HepG2 (cell line): Measurements from ENCODE around the gene HHATL. TPM values are rescaled to one million over a fixed set of nuclear protein-coding genes. Genes with fewer than 3 reads are reported as not detected.
A peak's percentile ranks its signal among the peaks of the same experiment; 100 is the strongest.

Experiments
- CBFB ChIP-seq: sonication (generic); formaldehyde crosslinking; IDR thresholded peaks from 2 replicates; pipeline ENCODE4 v1.4.0; 2020; ENCODE audit warnings: missing genetic modification reagents
- CHCHD3 ChIP-seq: sonication (generic); formaldehyde crosslinking; IDR thresholded peaks from 2 replicates; pipeline ENCODE4 v1.8.0; 2022; ENCODE audit warnings: mild to moderate bottlenecking, missing genetic modification reagents, moderate library complexity
- EP300 ChIP-seq, 3 experiments: sonication (generic) in 1 of 3; formaldehyde crosslinking in 1 of 3; IDR thresholded peaks; 2 replicates each; pipeline versions ENCODE4 v1.5.1 to v1.6.1; 2011 to 2020; ENCODE audit warnings: low read depth in 2 of 3, low read length in 2 of 3, borderline replicate concordance in 1 of 3, improper control_type of control experiment in 1 of 3, mild to moderate bottlenecking in 1 of 3, missing genetic modification reagents in 1 of 3, moderate library complexity in 1 of 3
- EZH2 ChIP-seq: conservative IDR thresholded peaks from 2 replicates; pipeline ENCODE4 v1.6.1; 2012; ENCODE audit warnings: mild to moderate bottlenecking, low read depth, low read length, moderate library complexity
- HMGXB4 ChIP-seq, 2 experiments: sonication (generic) in 1 of 2; formaldehyde crosslinking in 1 of 2; IDR thresholded peaks; 2 replicates each; pipeline versions ENCODE4 v1.4.0 to v1.6.1; 2018 to 2020; ENCODE audit warnings: missing genetic modification reagents in 2 of 2, borderline replicate concordance in 1 of 2, low read depth in 1 of 2, mild to moderate bottlenecking in 1 of 2, missing biosample characterization in 1 of 2
- HNRNPK ChIP-seq: fragments of 200-400 bp; formaldehyde crosslinking; IDR thresholded peaks from 2 replicates; pipeline ENCODE4 v1.6.1; 2018; ENCODE audit warnings: low read length, low read depth, moderate library complexity, mild to moderate bottlenecking; ENCODE audit not compliant: poor library complexity, severe bottlenecking
- ISL2 ChIP-seq: sonication (generic); formaldehyde crosslinking; IDR thresholded peaks from 2 replicates; pipeline ENCODE4 v1.5.0; 2020; ENCODE audit warnings: missing genetic modification reagents
- KLF16 ChIP-seq, 2 experiments: sonication (generic) in 1 of 2; formaldehyde crosslinking in 1 of 2; IDR thresholded peaks; 2 replicates each; pipeline versions ENCODE4 v1.6.1 to v1.8.0; 2016 to 2023; ENCODE audit warnings: missing genetic modification reagents in 2 of 2, missing compliant biosample characterization in 1 of 2
- LCORL ChIP-seq, 2 experiments: fragments of 450-650 bp in 1 of 2; sonication (generic) in 1 of 2; formaldehyde crosslinking in 1 of 2; IDR thresholded peaks; 2 replicates each; pipeline versions ENCODE4 v1.5.0 to v1.6.1; 2017 to 2020; ENCODE audit warnings: antibody characterized with exemption in 1 of 2, missing genetic modification reagents in 1 of 2
- MAX ChIP-seq: IDR thresholded peaks from 2 replicates; pipeline ENCODE4 v1.6.1; 2012; ENCODE audit warnings: inconsistent platforms
- MTF1 ChIP-seq: sonication (generic); formaldehyde crosslinking; IDR thresholded peaks from 2 replicates; pipeline ENCODE4 v1.5.0; 2020; ENCODE audit warnings: missing genetic modification reagents
- MXD1 ChIP-seq: sonication (generic); formaldehyde crosslinking; IDR thresholded peaks from 2 replicates; pipeline ENCODE4 v1.4.0; 2020; ENCODE audit warnings: mild to moderate bottlenecking, missing genetic modification reagents
- NCOA2 ChIP-seq: sonication (generic); formaldehyde crosslinking; IDR thresholded peaks from 2 replicates; pipeline ENCODE4 v1.8.0; 2022; ENCODE audit warnings: inconsistent platforms
- NCOR1 ChIP-seq: fragments of 200-600 bp; sonication (generic); IDR thresholded peaks from 2 replicates; pipeline ENCODE4 v1.7.0; 2017; ENCODE audit warnings: antibody characterized with exemption, low read length, borderline replicate concordance
- NR2C2 ChIP-seq: sonication (generic); formaldehyde crosslinking; IDR thresholded peaks from 2 replicates; pipeline ENCODE4 v1.4.0; 2020; ENCODE audit warnings: missing genetic modification reagents, mild to moderate bottlenecking, moderate library complexity, borderline replicate concordance
- RXRA ChIP-seq: sonication (generic); formaldehyde crosslinking; IDR thresholded peaks from 2 replicates; pipeline ENCODE4 v1.5.1; 2020; ENCODE audit warnings: missing genetic modification reagents
- SNAI1 ChIP-seq: sonication (generic); formaldehyde crosslinking; IDR thresholded peaks from 2 replicates; pipeline ENCODE4 v1.5.0; 2020; ENCODE audit warnings: mild to moderate bottlenecking, missing genetic modification reagents, borderline replicate concordance
- SRY ChIP-seq: sonication (generic); formaldehyde crosslinking; IDR thresholded peaks from 2 replicates; pipeline ENCODE4 v1.8.0; 2022; ENCODE audit warnings: mild to moderate bottlenecking, missing genetic modification reagents
- TEAD3 ChIP-seq: optimal IDR thresholded peaks from 2 replicates; pipeline ENCODE3; 2016; ENCODE audit warnings: borderline replicate concordance
- ZGPAT ChIP-seq: IDR thresholded peaks from 2 replicates; pipeline ENCODE4 v1.6.1; 2016; ENCODE audit warnings: mild to moderate bottlenecking
- ZNF552 ChIP-seq: sonication (generic); formaldehyde crosslinking; IDR thresholded peaks from 2 replicates; pipeline ENCODE4 v1.9.0; 2022; ENCODE audit warnings: missing genetic modification reagents, mild to moderate bottlenecking, borderline replicate concordance
- ZNF768 ChIP-seq: sonication (generic); formaldehyde crosslinking; IDR thresholded peaks from 2 replicates; pipeline ENCODE4 v1.4.0; 2020; ENCODE audit warnings: missing genetic modification reagents
- ZNF891 ChIP-seq: sonication (generic); formaldehyde crosslinking; IDR thresholded peaks from 2 replicates; pipeline ENCODE4 v1.5.0; 2020; ENCODE audit warnings: mild to moderate bottlenecking, missing genetic modification reagents
- polyA plus RNA-seq, 8 experiments: library from polyadenylated mRNA; depleted of rRNA in 3 of 8; stranded (reverse) in 7 of 8; unstranded in 1 of 8; fragments of >200 nt; fragmentation: Illumina TruSeq in 4 of 8; extraction: Trizol in 4 of 8; gene quantifications; 2 replicates each; pipeline versions ENCODE4 v1.2.1 to v1.2.3, GENCODE V29; 2011 to 2016; ENCODE audit warnings: low read depth in 4 of 8, missing spikeins in 1 of 8, mixed read lengths in 1 of 8; ENCODE audit not compliant: insufficient read depth in 1 of 8
- total RNA-seq, 5 experiments: library from RNA; depleted of rRNA; stranded (reverse); fragments of >200 nt; fragmentation: Illumina TruSeq; extraction: Trizol; gene quantifications; 2 replicates each; pipeline ENCODE4 v1.2.3, GENCODE V29; 2016; ENCODE audit warnings: low read depth in 1 of 5

Gene HHATL
- total and polyA plus RNA-seq, 2 of the 13 experiments (the other 11 are each of a cell fraction or from before 2014, with no cell fraction given) = 0.26 TPM; not detected in 1

- TF ChIP-seq MXD1 (CRISPR knock-in tag) (peak; percentile 64; the same call in 1 of the 2 replicates), ZNF768 (peak; percentile 98), NR2C2 (peak; percentile 34), HNRNPK (peak; percentile 70), SRY (CRISPR knock-in tag) (peak; percentile 65; the same call in 1 of the 2 replicates), EP300 (IDR thresholded peaks at IDR 0.05; ENCODE audit: low read depth in 2 of 2, low read length in 2 of 2) (peak in 1 of 2 experiments; percentile 2; a peak in 1 of 4 replicates), EP300 (CRISPR knock-in tag; IDR thresholded peaks at IDR 0.05; ENCODE audit: borderline replicate concordance) (no peak; the same call in 1 of the 2 replicates), RXRA (CRISPR knock-in tag) (no peak), TEAD3 (CRISPR knock-in tag) (peak; percentile 96), ZNF891 (peak; percentile 54; the same call in 1 of the 2 replicates), ZGPAT (peak; percentile 46; the same call in 1 of the 2 replicates), LCORL (IDR thresholded peaks at IDR 0.05) (no peak), LCORL (CRISPR knock-in tag; IDR thresholded peaks at IDR 0.05) (peak; percentile 37; the same call in 1 of the 2 replicates), NCOA2 (CRISPR knock-in tag) (no peak; the same call in 1 of the 2 replicates), HMGXB4 (CRISPR knock-in tag; IDR thresholded peaks at IDR 0.05; ENCODE audit: borderline replicate concordance in 1 of 2, low read depth in 1 of 2) (peak; percentile 56 to 65; a peak in 3 of 4 replicates), ZNF552 (CRISPR knock-in tag) (no peak; the same call in 1 of the 2 replicates), MAX (peak; percentile 90), NCOR1 (no peak), ISL2 (CRISPR knock-in tag) (peak; percentile 26; the same call in 1 of the 2 replicates), SNAI1 (0 out of 2 replicates have a peak, but pooled peaks have one; percentile 28), KLF16 (CRISPR knock-in tag; IDR thresholded peaks at IDR 0.05) (no peak), CHCHD3 (CRISPR knock-in tag) (peak; percentile 79), CBFB (CRISPR knock-in tag) (peak; percentile 35; the same call in 1 of the 2 replicates), EZH2 (no peak), MTF1 (CRISPR knock-in tag) (no peak)
These were observed 48.0 kb downstream of the HHATL start (continued) for GRCh38 chr3:42654331-42655201.
